Heart left ventricle (tissue), 16 donors: ENCODE data around the gene WBP1L. TPM values are rescaled to one million over a fixed set of nuclear protein-coding genes. Genes with fewer than 3 reads are reported as not detected.
A peak's percentile ranks its signal among the peaks of the same experiment; 100 is the strongest.

Experiments
- ATAC-seq, 4 donors: fragments of 200-7000 bp; cut with Tn5 transposase; one replicate each; pipeline ENCODE4 v1.9.1; 2020 to 2022; ENCODE audit warnings: moderate library complexity in 4 of 4, mild to moderate bottlenecking in 3 of 4, moderate number of reproducible peaks in 1 of 4
- DNase-seq, 5 donors: peaks; one replicate each; pipeline ENCODE4 v3.0.0-alpha.2; 2020
- H3K27ac ChIP-seq, 12 donors: fragments of 200-600 bp; sonication (generic) in 4 of 12; one replicate each; pipeline versions ENCODE4 v1.5.0 to v1.8.0; 2016 to 2022; ENCODE audit warnings: mild to moderate bottlenecking in 2 of 12
- H3K27me3 ChIP-seq, 9 donors: fragments of 200-600 bp; sonication (generic) in 2 of 9; one replicate each; pipeline versions ENCODE4 v1.5.1 to v1.8.0; 2016 to 2022; ENCODE audit warnings: mild to moderate bottlenecking in 3 of 9
- H3K36me3 ChIP-seq, 9 donors: fragments of 200-600 bp; sonication (generic) in 2 of 9; one replicate each; pipeline versions ENCODE4 v1.5.0 to v1.8.0; 2018 to 2022; ENCODE audit warnings: mild to moderate bottlenecking in 2 of 9
- H3K4me1 ChIP-seq, 12 donors: fragments of 200-600 bp; sonication (generic) in 4 of 12; one replicate each; pipeline versions ENCODE4 v1.5.0 to v1.8.0; 2016 to 2022; ENCODE audit warnings: mild to moderate bottlenecking in 3 of 12
- H3K4me3 ChIP-seq, 12 donors: fragments of 200-600 bp; sonication (generic) in 4 of 12; one replicate each; pipeline versions ENCODE4 v1.5.0 to v1.8.0; 2017 to 2022; ENCODE audit warnings: mild to moderate bottlenecking in 9 of 12, moderate library complexity in 4 of 12
- H3K9me3 ChIP-seq, 12 donors: fragments of 200-600 bp; sonication (generic) in 4 of 12; one replicate each; pipeline versions ENCODE4 v1.5.0 to v1.8.0; 2016 to 2022; ENCODE audit warnings: mild to moderate bottlenecking in 1 of 12
- POLR2A ChIP-seq, 2 donors: fragments of 450-650 bp; IDR thresholded peaks; one replicate each; pipeline ENCODE4 v1.6.1; 2017; ENCODE audit warnings: antibody characterized with exemption in 2 of 2, mild to moderate bottlenecking in 2 of 2, moderate library complexity in 2 of 2
- WGBS, 4 donors: extraction: QIAGEN DNeasy Blood & Tissue Kit in 2 of 4; methylation state at CpG; one replicate each; pipeline versions ENCODE4 v1.1.5 to v1.1.7; 2013 to 2018; 5-methylcytosine and 5-hydroxymethylcytosine counted together
- intact Hi-C, 10 donors: fragments of 100-400 bp; cut with DNase I; formaldehyde crosslinking; loops; one replicate each; pipeline versions ENCODE4 v1.11.1 to v1.14.2; 2022
- polyA plus RNA-seq, 2 donors: library from polyadenylated mRNA; stranded (reverse); fragments of 200-250 nt; gene quantifications; one replicate each; pipeline ENCODE4 v1.2.3, GENCODE V29; 2013
- total RNA-seq, 9 donors: library from RNA; depleted of rRNA in 2 of 9; stranded (reverse); fragments of >200 nt in 2 of 9; fragmentation: NEBNext Ultra II Directional in 3 of 9; extraction: Animal tissue kit (Norgen Biotek cat#: 25700) in 3 of 9; gene quantifications; one replicate each; pipeline versions ENCODE4 v1.1.0 to v1.2.4, GENCODE V29; 2016 to 2023
- TF ChIP-seq, protein P1 (sequence below), 12 donors: fragments of 200-600 bp; sonication (generic) in 4 of 12; IDR thresholded peaks; one replicate each; pipeline versions ENCODE4 v1.5.0 to v1.8.0; 2018 to 2022; ENCODE audit warnings: antibody characterized with exemption in 12 of 12, mild to moderate bottlenecking in 5 of 12
- donor health status: ischemic (EF 13 %, LVEDD 7.1; RV severe dilation, severe dysfunction).
- donor health status: healthy with polysubstance abuse.
- donor health status: DM: no; HTN: yes; CAD: no.
- donor health status: DM: no; HTN: no; CAD: no.
- donor health status: ischemic (EF 25% LVEDD 6.9; RV normal size, moderate dysfunction).
- donor health status: ischemic (EF 25% LVEDD 5.7; RV mildly dilated, moderate dysfunction).
- donor health status: healthy.
- donor health status: DM: yes; HTN: yes; CAD: no.
- donor health status: ischemic (EF 35%, LVEDD 5.7; RV mildly dilated, moderate dysfunction).
- donor health status: nonischemic (EF 11% LVEDD 7.7; RV severe dilation, severe dysfunction).
- donor health status: DM: yes; HTN: yes; CAD: no.
- donor health status: PGD.
- donor health status: ischemic (EF 29% LVEDD 5.4; RV normal size, mild dysfunction).
- donor health status: nonischemic (EF 23%, LVEDD 6.1; RV moderate dilation, normal function).

Gene WBP1L
- total and polyA plus RNA-seq, 11 donors, result 10.7 to 75.1 (median 27.6) TPM

DNA sequence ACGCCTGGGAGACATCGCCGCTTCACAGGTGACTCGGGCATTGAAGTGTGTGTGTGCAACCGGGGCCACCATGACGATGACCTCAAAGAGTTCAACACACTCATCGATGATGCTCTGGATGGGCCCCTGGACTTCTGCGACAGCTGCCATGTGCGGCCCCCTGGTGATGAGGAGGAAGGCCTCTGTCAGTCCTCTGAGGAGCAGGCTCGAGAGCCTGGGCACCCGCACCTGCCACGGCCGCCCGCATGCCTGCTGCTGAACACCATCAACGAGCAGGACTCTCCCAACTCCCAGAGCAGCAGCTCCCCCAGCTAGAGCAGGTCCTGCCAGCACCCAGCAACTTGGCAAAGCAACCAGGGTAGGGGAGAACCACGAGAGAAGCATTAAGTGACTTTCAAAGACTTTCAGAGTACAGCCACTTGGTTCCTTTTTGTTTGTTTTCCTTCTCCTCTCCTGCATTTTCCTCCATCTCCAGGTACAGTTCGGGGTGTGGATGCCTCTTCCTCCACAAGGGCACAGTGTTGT, 69.3 kb downstream of the WBP1L start:
- Histone ChIP-seq H3K27ac (peak overlapping the region in 10 of 12 donors; percentile 81 to 98 (median 91)), H3K4me3 (no peak overlapping the region), H3K27me3 (no peaks in the 10 kb centered on the region), H3K36me3 (peaks cover 0 to 58% (median 49%) of the 10 kb centered on the region in 9 donors), H3K9me3 (no peaks in the 10 kb centered on the region), H3K4me1 (peaks cover 6 to 80% (median 45%) of the 10 kb centered on the region in 12 donors)
- DNase-seq, result no peak
- no peak for TF ChIP-seq POLR2A (IDR thresholded peaks at IDR 0.05)
- TF ChIP-seq, protein P1, sequence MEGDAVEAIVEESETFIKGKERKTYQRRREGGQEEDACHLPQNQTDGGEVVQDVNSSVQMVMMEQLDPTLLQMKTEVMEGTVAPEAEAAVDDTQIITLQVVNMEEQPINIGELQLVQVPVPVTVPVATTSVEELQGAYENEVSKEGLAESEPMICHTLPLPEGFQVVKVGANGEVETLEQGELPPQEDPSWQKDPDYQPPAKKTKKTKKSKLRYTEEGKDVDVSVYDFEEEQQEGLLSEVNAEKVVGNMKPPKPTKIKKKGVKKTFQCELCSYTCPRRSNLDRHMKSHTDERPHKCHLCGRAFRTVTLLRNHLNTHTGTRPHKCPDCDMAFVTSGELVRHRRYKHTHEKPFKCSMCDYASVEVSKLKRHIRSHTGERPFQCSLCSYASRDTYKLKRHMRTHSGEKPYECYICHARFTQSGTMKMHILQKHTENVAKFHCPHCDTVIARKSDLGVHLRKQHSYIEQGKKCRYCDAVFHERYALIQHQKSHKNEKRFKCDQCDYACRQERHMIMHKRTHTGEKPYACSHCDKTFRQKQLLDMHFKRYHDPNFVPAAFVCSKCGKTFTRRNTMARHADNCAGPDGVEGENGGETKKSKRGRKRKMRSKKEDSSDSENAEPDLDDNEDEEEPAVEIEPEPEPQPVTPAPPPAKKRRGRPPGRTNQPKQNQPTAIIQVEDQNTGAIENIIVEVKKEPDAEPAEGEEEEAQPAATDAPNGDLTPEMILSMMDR (IDR thresholded peaks at IDR 0.05), result no peak
- no peak for ATAC-seq
- intact Hi-C loops, result loop anchor here in 3 of 10 donors (5.0 to 10.0 kb wide), 3 partner anchors 36 to 78 kb away; no protein-coding TSS in a partner anchor
- 87 to 90% (median 89%) methylated on average over 17 of the region's 17 CpGs for WGBS, 4 donors

DNA sequence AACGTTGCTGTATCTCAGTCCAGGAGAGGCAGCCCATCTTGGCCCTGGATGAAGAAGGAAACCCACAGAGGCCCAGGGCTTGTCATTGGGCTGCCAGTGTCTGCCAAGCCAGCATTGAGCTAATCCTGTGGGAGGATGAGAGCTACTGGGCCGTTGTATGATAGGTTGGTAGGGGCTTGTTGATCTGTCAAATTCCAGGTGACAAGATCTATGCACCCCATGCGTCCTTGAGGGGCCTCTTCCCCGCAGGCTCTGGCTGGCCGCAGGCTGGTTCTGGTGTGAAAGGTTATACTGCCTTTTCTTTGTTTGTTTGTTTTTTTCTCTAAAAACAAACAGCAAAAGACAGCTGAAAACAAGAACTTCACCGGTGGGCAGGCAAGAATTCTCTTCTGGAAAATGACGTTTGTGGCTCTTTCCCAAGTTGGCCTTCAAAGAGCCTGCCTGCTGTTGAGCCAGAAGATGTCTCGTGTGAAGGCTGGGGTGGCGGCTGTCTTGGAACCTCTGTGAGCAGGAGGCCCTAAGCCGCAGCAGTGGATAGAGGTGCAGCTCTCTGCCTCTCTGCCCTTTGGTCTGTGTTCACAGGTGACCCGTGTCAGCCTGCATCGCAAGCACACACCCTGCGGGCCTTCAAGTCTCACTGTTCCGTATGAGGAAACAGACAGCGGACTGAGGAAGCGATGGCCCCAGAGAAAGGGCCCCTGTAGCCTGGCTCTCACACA, 70.1 kb downstream of the WBP1L start:
- H3K27ac ChIP-seq, result peak overlapping the region; percentile 81 to 98 (median 88)
- DNase-seq (no peak), ATAC-seq (peak in 1 of 4 donors; percentile 1)
- intact Hi-C loops, result loop anchor here in 5 of 10 donors (2.0 to 10.0 kb wide), 5 partner anchors 37 to 79 kb away; no protein-coding TSS in a partner anchor
- TF ChIP-seq POLR2A (IDR thresholded peaks at IDR 0.05), result no peak
- TF ChIP-seq, protein P1 (IDR thresholded peaks at IDR 0.05), result no peak
- H3K36me3 ChIP-seq, result peaks cover 0 to 58% (median 49%) of the 10 kb centered on the region in 9 donors
- 74 to 80% (median 75%) methylated on average over 16 of the region's 16 CpGs for WGBS, 4 donors
- H3K27me3 ChIP-seq, result no peaks in the 10 kb centered on the region
- peaks cover 6 to 79% (median 42%) of the 10 kb centered on the region in 12 donors for H3K4me1 ChIP-seq
- H3K4me3 ChIP-seq, result no peak overlapping the region
- H3K9me3 ChIP-seq, result no peaks in the 10 kb centered on the region

GRCh38 chr10:102814453-102814871, 70.7 kb downstream of the WBP1L start:
- no peak overlapping the region for H3K4me3 ChIP-seq
- ATAC-seq (peak in 3 of 4 donors; percentile 44 to 53 (median 50)), DNase-seq (peak; percentile 73 to 85 (median 79))
- H3K4me1 ChIP-seq, result peaks cover 6 to 76% (median 42%) of the 10 kb centered on the region in 12 donors
- H3K27me3 ChIP-seq, result no peaks in the 10 kb centered on the region
- peak overlapping the region; percentile 81 to 98 (median 88) for H3K27ac ChIP-seq
- WGBS, 4 donors, result 58 to 65% (median 62%) methylated on average over 8 of the region's 8 CpGs
- H3K9me3 ChIP-seq, result no peaks in the 10 kb centered on the region
- peaks cover 0 to 55% (median 46%) of the 10 kb centered on the region in 9 donors for H3K36me3 ChIP-seq
- no peak for TF ChIP-seq POLR2A (IDR thresholded peaks at IDR 0.05)
- TF ChIP-seq, protein P1 (IDR thresholded peaks at IDR 0.05), result no peak
- intact Hi-C loops, result loop anchor here in 5 of 10 donors (2.0 to 10.0 kb wide), 5 partner anchors 37 to 80 kb away; no protein-coding TSS in a partner anchor
